ENCODE measurements around the gene KIAA0232. TPM values are rescaled to one million over a fixed set of nuclear protein-coding genes. Genes with fewer than 3 reads are reported as not detected.

Gene KIAA0232
- total RNA-seq, 1 experiment from 2014 or later, result 5.5 TPM

DNA sequence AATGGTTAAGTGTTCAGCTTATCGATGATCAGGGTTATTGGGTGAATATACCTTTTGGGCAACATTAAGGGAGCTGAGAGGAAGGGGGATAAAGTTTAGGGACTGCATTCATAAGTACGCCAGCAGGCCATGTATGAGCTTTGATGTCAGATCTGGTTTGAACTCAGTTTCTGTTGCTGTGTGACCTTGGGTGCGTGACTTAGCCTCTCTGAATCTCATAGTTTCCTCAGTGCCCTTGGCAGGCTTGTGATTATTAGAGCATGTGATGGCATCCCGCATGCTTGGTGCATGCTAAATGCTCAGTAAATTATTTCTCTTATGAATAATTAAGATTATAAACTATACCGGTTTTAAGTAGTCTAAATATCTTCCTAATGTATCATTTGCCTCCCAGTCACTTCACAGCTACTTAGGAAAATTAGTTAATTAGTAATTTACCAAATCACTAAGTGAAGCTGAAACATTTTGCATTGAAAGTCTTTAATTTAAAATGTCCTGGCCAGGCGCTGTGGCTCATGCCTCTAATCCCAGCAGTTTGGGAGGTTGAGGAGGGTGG is 130.9 kb downstream of the KIAA0232 start:
- no peaks in the 10 kb centered on the region for H4K20me1 ChIP-seq (ENCODE audit: low read length)
- H3K9ac ChIP-seq (ENCODE audit: low read length), result no peak overlapping the region
- ATAC-seq (no peak), DNase-seq (no peak)
- peaks cover 8% of the 10 kb centered on the region for H3K4me1 ChIP-seq (ENCODE audit: insufficient read depth, low read length)
- no peaks in the 10 kb centered on the region for H3K9me3 ChIP-seq (ENCODE audit: low read length)
- H3K27ac ChIP-seq (ENCODE audit: low read length), result no peak overlapping the region
- CTCF ChIA-PET, result no interaction called here
- intact Hi-C loops (cut with micrococcal nuclease), result no loop called here
- BruUV-seq (replicated peaks), result no TSS peak
- no peak overlapping the region for H3K4me3 ChIP-seq (ENCODE audit: low read length)
- H2AFZ ChIP-seq (ENCODE audit: low read length), result no peak overlapping the region
- no peaks in the 10 kb centered on the region for H3K27me3 ChIP-seq (ENCODE audit: low read length)
- H3K79me2 ChIP-seq (ENCODE audit: low read length), result peaks cover 30% of the 10 kb centered on the region
- H3K9me2 ChIP-seq (replicated peaks; ENCODE audit: low read length), result no peaks in the 10 kb centered on the region
- POLR2A ChIA-PET (ENCODE audit: unreplicated experiment), result no interaction called here
- H3K4me2 ChIP-seq (ENCODE audit: low read length), result no peak overlapping the region
- H3K36me3 ChIP-seq (ENCODE audit: low read depth, low read length), result no peaks in the 10 kb centered on the region
- TF ChIP-seq EZH2 (IDR thresholded peaks at IDR 0.05; ENCODE audit: low read length, unreplicated experiment), result no peak
- TF ChIP-seq EZH2phosphoT487 (IDR thresholded peaks at IDR 0.05; ENCODE audit: borderline replicate concordance, low read length), result no peak
- TF ChIP-seq, protein P1, sequence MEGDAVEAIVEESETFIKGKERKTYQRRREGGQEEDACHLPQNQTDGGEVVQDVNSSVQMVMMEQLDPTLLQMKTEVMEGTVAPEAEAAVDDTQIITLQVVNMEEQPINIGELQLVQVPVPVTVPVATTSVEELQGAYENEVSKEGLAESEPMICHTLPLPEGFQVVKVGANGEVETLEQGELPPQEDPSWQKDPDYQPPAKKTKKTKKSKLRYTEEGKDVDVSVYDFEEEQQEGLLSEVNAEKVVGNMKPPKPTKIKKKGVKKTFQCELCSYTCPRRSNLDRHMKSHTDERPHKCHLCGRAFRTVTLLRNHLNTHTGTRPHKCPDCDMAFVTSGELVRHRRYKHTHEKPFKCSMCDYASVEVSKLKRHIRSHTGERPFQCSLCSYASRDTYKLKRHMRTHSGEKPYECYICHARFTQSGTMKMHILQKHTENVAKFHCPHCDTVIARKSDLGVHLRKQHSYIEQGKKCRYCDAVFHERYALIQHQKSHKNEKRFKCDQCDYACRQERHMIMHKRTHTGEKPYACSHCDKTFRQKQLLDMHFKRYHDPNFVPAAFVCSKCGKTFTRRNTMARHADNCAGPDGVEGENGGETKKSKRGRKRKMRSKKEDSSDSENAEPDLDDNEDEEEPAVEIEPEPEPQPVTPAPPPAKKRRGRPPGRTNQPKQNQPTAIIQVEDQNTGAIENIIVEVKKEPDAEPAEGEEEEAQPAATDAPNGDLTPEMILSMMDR (conservative IDR thresholded peaks at IDR 0.05; ENCODE audit: low read depth, low read length), result no peak
- H3F3A ChIP-seq (ENCODE audit: low read length, unreplicated experiment), result no peaks in the 10 kb centered on the region

DNA sequence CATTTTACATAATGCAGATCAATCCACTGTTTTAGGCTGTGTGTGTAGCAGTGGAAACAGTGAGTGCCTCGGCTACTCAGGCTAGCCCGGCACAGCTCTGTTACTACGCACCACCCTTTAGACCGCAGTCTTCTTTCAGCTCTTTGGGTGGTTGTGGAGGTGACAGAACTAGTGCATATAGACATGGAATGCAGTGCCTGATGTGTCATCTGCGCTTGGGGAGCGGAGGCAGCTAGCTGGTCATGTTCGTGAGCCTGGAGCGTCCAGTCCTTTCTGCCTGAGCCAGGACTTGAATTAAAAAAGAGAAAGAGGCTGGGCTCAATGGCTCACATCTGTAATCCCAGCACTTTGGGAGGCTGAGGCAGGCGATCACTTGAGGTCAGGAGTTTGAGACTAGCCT is 131.9 kb downstream of the KIAA0232 start:
- peaks cover 35% of the 10 kb centered on the region for H3K79me2 ChIP-seq (ENCODE audit: low read length)
- intact Hi-C loops (cut with micrococcal nuclease), result no loop called here
- no peak overlapping the region for H3K4me3 ChIP-seq (ENCODE audit: low read length)
- H3K9me2 ChIP-seq (replicated peaks; ENCODE audit: low read length), result no peaks in the 10 kb centered on the region
- peaks cover 8% of the 10 kb centered on the region for H3K4me1 ChIP-seq (ENCODE audit: insufficient read depth, low read length)
- BruUV-seq (replicated peaks), result no TSS peak
- H3F3A ChIP-seq (ENCODE audit: low read length, unreplicated experiment), result no peaks in the 10 kb centered on the region
- POLR2A ChIA-PET (ENCODE audit: unreplicated experiment), result no interaction called here
- no peaks in the 10 kb centered on the region for H4K20me1 ChIP-seq (ENCODE audit: low read length)
- DNase-seq, result no peak
- H3K9me3 ChIP-seq (ENCODE audit: low read length), result no peaks in the 10 kb centered on the region
- H2AFZ ChIP-seq (ENCODE audit: low read length), result no peak overlapping the region
- no peak for TF ChIP-seq EZH2phosphoT487 (IDR thresholded peaks at IDR 0.05; ENCODE audit: borderline replicate concordance, low read length)
- TF ChIP-seq, protein P1 (conservative IDR thresholded peaks at IDR 0.05; ENCODE audit: low read depth, low read length), result no peak
- no peak for TF ChIP-seq EZH2 (IDR thresholded peaks at IDR 0.05; ENCODE audit: low read length, unreplicated experiment)
- no peak for ATAC-seq
- H3K36me3 ChIP-seq (ENCODE audit: low read depth, low read length), result no peaks in the 10 kb centered on the region
- no peak overlapping the region for H3K27ac ChIP-seq (ENCODE audit: low read length)
- CTCF ChIA-PET, result no interaction called here
- no peak overlapping the region for H3K4me2 ChIP-seq (ENCODE audit: low read length)
- H3K9ac ChIP-seq (ENCODE audit: low read length), result no peak overlapping the region
- H3K27me3 ChIP-seq (ENCODE audit: low read length), result no peaks in the 10 kb centered on the region

DNA sequence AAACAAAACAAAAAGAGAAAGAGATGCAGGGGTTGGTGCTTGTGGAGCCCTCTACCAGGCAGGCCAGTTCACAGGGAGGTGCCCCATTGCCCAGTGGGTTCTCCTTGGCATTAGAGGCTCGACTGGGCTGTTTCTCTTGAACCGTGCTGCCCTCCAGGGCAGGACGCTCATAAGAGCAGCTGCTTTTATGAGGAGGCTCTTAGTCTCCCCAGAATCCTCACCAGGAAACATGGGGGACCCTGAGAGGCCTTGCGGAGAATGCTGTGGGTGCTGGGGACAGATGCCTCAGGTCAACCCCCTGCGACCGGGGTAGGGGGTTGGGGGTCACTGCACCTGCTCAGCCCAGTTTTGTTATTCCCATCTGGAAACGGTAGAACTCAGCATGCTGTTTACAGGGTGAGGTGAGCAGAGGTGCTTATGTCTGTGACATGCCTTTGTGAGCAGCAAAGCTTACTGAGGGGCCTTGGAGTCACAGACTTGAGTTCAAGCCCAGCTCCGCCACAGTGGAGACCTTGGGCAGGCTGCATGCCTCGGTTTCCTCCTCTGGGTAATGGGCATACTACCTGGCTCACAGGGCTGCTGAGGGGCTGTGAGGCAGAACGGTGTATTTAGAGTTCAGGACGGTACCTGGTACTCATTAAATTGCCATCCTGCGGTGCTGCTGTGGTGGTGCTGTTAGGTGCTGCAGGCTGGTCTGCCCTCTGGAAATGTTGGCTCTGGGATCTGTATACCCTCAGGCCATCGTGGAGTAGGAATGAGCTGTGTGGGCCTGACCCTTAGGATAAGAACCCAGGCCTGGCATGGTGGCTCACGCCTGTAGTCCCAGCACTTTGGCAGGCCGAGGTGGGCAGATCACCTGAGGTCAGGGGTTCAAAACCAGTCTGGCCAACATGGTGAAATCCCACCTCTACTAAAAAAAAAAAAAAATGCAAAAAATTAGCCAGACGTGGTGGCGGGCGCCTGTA is 132.8 kb downstream of the KIAA0232 start:
- Histone ChIP-seq H3K9me2 (replicated peaks; ENCODE audit: low read length) (no peaks in the 10 kb centered on the region), H3K4me3 (ENCODE audit: low read length) (no peak overlapping the region), H3K36me3 (ENCODE audit: low read depth, low read length) (no peaks in the 10 kb centered on the region), H3K9me3 (ENCODE audit: low read length) (no peaks in the 10 kb centered on the region), H3K4me1 (ENCODE audit: insufficient read depth, low read length) (peaks cover 6% of the 10 kb centered on the region), H3K9ac (ENCODE audit: low read length) (no peak overlapping the region), H4K20me1 (ENCODE audit: low read length) (no peaks in the 10 kb centered on the region), H3F3A (ENCODE audit: low read length, unreplicated experiment) (no peaks in the 10 kb centered on the region), H3K79me2 (ENCODE audit: low read length) (peaks cover 32% of the 10 kb centered on the region), H3K4me2 (ENCODE audit: low read length) (no peak overlapping the region), H3K27me3 (ENCODE audit: low read length) (no peaks in the 10 kb centered on the region), H2AFZ (ENCODE audit: low read length) (no peak overlapping the region), H3K27ac (ENCODE audit: low read length) (no peak overlapping the region)
- POLR2A ChIA-PET (ENCODE audit: unreplicated experiment), result no interaction called here
- TF ChIP-seq, protein P1 (conservative IDR thresholded peaks at IDR 0.05; ENCODE audit: low read depth, low read length), result no peak
- TF ChIP-seq EZH2phosphoT487 (IDR thresholded peaks at IDR 0.05; ENCODE audit: borderline replicate concordance, low read length), result no peak
- no peak for TF ChIP-seq EZH2 (IDR thresholded peaks at IDR 0.05; ENCODE audit: low read length, unreplicated experiment)
- BruUV-seq (replicated peaks), result no TSS peak
- intact Hi-C loops (cut with micrococcal nuclease), result no loop called here
- CTCF ChIA-PET, result no interaction called here
- ATAC-seq (no peak), DNase-seq (no peak)
